CD14-positive monocyte (primary cell): ENCODE measurements around the gene SMURF1. TPM values are rescaled to one million over a fixed set of nuclear protein-coding genes. Genes with fewer than 3 reads are reported as not detected.

ENCODE experiments used
- DNase-seq, 3 donors: peaks; one replicate each; pipeline ENCODE4 v3.0.0-alpha.2; 2011 to 2022
- H2AFZ ChIP-seq: 2 replicates; pipeline ENCODE4 v1.6.0; 2012; ENCODE audit warnings: mild to moderate bottlenecking, low read depth, low read length, inconsistent platforms; ENCODE audit not compliant: insufficient read depth, poor library complexity, severe bottlenecking
- H3K27ac ChIP-seq, 2 donors: 1 replicate in 1 of 2; 2 replicates in 1 of 2; pipeline ENCODE4 v1.5.1; 2012 to 2013; ENCODE audit warnings: low read length in 2 of 2, control low read depth in 1 of 2, inconsistent platforms in 1 of 2, low read depth in 1 of 2, mild to moderate bottlenecking in 1 of 2
- H3K27me3 ChIP-seq, 2 donors: one replicate each; pipeline versions ENCODE4 v1.6.0 to v1.6.1; 2011 to 2013; ENCODE audit warnings: low read length in 2 of 2; ENCODE audit not compliant: control insufficient read depth in 2 of 2, insufficient read depth in 2 of 2
- H3K36me3 ChIP-seq, 2 donors: replicated peaks in 1 of 2; 1 replicate in 1 of 2; 2 replicates in 1 of 2; pipeline versions ENCODE4 v1.5.1 to v1.6.1; 2012 to 2013; ENCODE audit warnings: low read length in 2 of 2, control low read depth in 1 of 2, inconsistent platforms in 1 of 2, mild to moderate bottlenecking in 1 of 2; ENCODE audit not compliant: insufficient read depth in 2 of 2, control insufficient read depth in 1 of 2
- H3K4me1 ChIP-seq, 2 donors: 1 replicate in 1 of 2; 2 replicates in 1 of 2; pipeline versions ENCODE4 v1.5.1 to v1.6.1; 2012 to 2013; ENCODE audit warnings: low read length in 2 of 2, control low read depth in 1 of 2, inconsistent platforms in 1 of 2, mild to moderate bottlenecking in 1 of 2, moderate library complexity in 1 of 2; ENCODE audit not compliant: insufficient read depth in 2 of 2, control insufficient read depth in 1 of 2
- H3K4me2 ChIP-seq: replicated peaks from 2 replicates; pipeline ENCODE3; 2012; ENCODE audit warnings: low read length, moderate library complexity, mild to moderate bottlenecking; ENCODE audit not compliant: poor library complexity, severe bottlenecking; ENCODE audit errors: extremely low read depth
- H3K4me3 ChIP-seq, 3 experiments: fragments of 200-600 bp in 1 of 3; sonication (generic) in 1 of 3; replicated peaks in 1 of 3; 1 replicate in 2 of 3; 2 replicates in 1 of 3; pipeline ENCODE4 v1.5.1; 2011 to 2013; ENCODE audit warnings: low read length in 3 of 3, mild to moderate bottlenecking in 3 of 3, control low read depth in 2 of 3, low read depth in 2 of 3, inconsistent platforms in 1 of 3, moderate library complexity in 1 of 3
- H3K79me2 ChIP-seq: 2 replicates; pipeline ENCODE4 v1.6.0; 2012; ENCODE audit warnings: mild to moderate bottlenecking, control low read depth, inconsistent platforms, low read length, moderate library complexity; ENCODE audit not compliant: insufficient read depth
- H3K9ac ChIP-seq: 2 replicates; pipeline ENCODE4 v1.6.0; 2017; ENCODE audit warnings: low read length, mild to moderate bottlenecking; ENCODE audit not compliant: insufficient read depth, poor library complexity, severe bottlenecking
- H3K9me3 ChIP-seq, 2 donors: replicated peaks in 1 of 2; 1 replicate in 1 of 2; 2 replicates in 1 of 2; pipeline versions ENCODE4 v1.5.1 to v1.6.1; 2012 to 2013; ENCODE audit warnings: low read length in 2 of 2, control low read depth in 1 of 2; ENCODE audit not compliant: control insufficient read depth in 1 of 2, insufficient read depth in 1 of 2
- H4K20me1 ChIP-seq: 2 replicates; pipeline ENCODE4 v1.6.0; 2012; ENCODE audit warnings: mild to moderate bottlenecking, low read length, control low read depth, moderate library complexity; ENCODE audit not compliant: insufficient read depth
- H3K27ac Mint-ChIP-seq, 7 donors: one replicate each; pipeline ENCODE4 v1.8.0; 2020; ENCODE audit warnings: mild to moderate bottlenecking in 7 of 7, mixed read lengths in 7 of 7, moderate library complexity in 6 of 7, inconsistent platforms in 2 of 7
- H3K27me3 Mint-ChIP-seq, 3 donors: one replicate each; pipeline ENCODE4 v1.8.0; 2021 to 2022; ENCODE audit warnings: low read depth in 3 of 3, mild to moderate bottlenecking in 3 of 3, mixed read lengths in 3 of 3, moderate library complexity in 3 of 3, inconsistent platforms in 1 of 3
- H3K36me3 Mint-ChIP-seq, 2 donors: one replicate each; pipeline ENCODE4 v1.8.0; 2020; ENCODE audit warnings: mixed read lengths in 2 of 2, inconsistent platforms in 1 of 2, mild to moderate bottlenecking in 1 of 2
- H3K4me1 Mint-ChIP-seq: one replicate; pipeline ENCODE4 v1.8.0; 2020; ENCODE audit warnings: mild to moderate bottlenecking, mixed read lengths
- H3K4me3 Mint-ChIP-seq, 2 donors: one replicate each; pipeline ENCODE4 v1.8.0; 2020; ENCODE audit warnings: mild to moderate bottlenecking in 2 of 2, mixed read lengths in 2 of 2, moderate library complexity in 1 of 2
- H3K9me3 Mint-ChIP-seq, 7 donors: one replicate each; pipeline ENCODE4 v1.8.0; 2020 to 2022; ENCODE audit warnings: mixed read lengths in 7 of 7, mild to moderate bottlenecking in 6 of 7, moderate library complexity in 6 of 7, inconsistent platforms in 2 of 7
- WGBS: methylation state at CpG from one replicate; pipeline ENCODE4 v1.1.5; 2013; ENCODE audit warnings: missing lambda C conversion rate; ENCODE audit not compliant: insufficient coverage; 5-methylcytosine and 5-hydroxymethylcytosine counted together
- intact Hi-C, 2 donors: fragments of 100-400 bp; cut with micrococcal nuclease; formaldehyde crosslinking; loops; one replicate each; pipeline versions ENCODE4 v1.15.0 to v1.15.1; 2023
- polyA plus RNA-seq, 3 donors: library from polyadenylated mRNA; depleted of rRNA in 1 of 3; unstranded in 2 of 3; stranded (reverse) in 1 of 3; fragments of 300-500 nt in 2 of 3; fragments of >200 nt in 1 of 3; fragmentation: Illumina TruSeq in 2 of 3; gene quantifications; 1 replicate in 2 of 3; 2 replicates in 1 of 3; pipeline ENCODE4 v1.2.3, GENCODE V29; 2012 to 2021
- TF ChIP-seq, protein P1 (sequence below): fragments of 200-600 bp; IDR thresholded peaks from one replicate; pipeline ENCODE4 v1.8.0; 2022; ENCODE audit warnings: antibody characterized with exemption, mild to moderate bottlenecking

Gene SMURF1
- polyA plus RNA-seq, 3 donors: 0.48 to 15.8 (median 1.6) TPM

DNA sequence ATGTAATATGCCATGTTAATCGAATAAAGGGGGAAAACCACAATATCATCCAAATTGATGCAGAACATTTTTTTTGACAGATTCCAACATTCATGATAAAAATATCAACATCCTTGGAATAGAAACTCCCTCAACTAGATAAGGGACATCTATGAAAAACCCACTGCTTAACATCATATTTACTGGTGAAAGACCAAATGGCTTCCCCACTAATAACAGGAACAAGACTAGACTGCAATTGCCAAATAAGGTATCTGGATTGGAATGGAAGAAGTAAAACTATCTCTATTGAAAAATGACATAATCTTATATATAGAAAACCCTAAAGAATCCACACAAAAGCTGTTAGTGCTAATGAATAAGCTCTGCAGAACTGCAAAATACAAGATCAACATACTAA is 27.8 kb downstream of the SMURF1 start:
- Mint-ChIP-seq H3K9me3 (peaks cover 0 to 5% (median 2%) of the 10 kb centered on the region in 7 donors), H3K4me1 (peaks cover 68% of the 10 kb centered on the region), H3K27ac (no peak overlapping the region), H3K27me3 (no peaks in the 10 kb centered on the region), H3K4me3 (no peak overlapping the region), H3K36me3 (peaks cover 13 to 15% of the 10 kb centered on the region in 2 donors)
- peaks cover 93% of the 10 kb centered on the region for H4K20me1 ChIP-seq
- no peak overlapping the region for H3K27ac ChIP-seq
- H3K36me3 ChIP-seq: no peaks in the 10 kb centered on the region
- WGBS: 100% methylated on average over 1 of the region's 1 CpG
- H2AFZ ChIP-seq: no peak overlapping the region
- no peaks in the 10 kb centered on the region for H3K9me3 ChIP-seq
- H3K79me2 ChIP-seq: peaks cover 93% of the 10 kb centered on the region
- H3K27me3 ChIP-seq: no peaks in the 10 kb centered on the region
- peak in 1 of 3 donors; percentile 37 for DNase-seq
- TF ChIP-seq, protein P1, sequence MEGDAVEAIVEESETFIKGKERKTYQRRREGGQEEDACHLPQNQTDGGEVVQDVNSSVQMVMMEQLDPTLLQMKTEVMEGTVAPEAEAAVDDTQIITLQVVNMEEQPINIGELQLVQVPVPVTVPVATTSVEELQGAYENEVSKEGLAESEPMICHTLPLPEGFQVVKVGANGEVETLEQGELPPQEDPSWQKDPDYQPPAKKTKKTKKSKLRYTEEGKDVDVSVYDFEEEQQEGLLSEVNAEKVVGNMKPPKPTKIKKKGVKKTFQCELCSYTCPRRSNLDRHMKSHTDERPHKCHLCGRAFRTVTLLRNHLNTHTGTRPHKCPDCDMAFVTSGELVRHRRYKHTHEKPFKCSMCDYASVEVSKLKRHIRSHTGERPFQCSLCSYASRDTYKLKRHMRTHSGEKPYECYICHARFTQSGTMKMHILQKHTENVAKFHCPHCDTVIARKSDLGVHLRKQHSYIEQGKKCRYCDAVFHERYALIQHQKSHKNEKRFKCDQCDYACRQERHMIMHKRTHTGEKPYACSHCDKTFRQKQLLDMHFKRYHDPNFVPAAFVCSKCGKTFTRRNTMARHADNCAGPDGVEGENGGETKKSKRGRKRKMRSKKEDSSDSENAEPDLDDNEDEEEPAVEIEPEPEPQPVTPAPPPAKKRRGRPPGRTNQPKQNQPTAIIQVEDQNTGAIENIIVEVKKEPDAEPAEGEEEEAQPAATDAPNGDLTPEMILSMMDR: no peak
- H3K4me1 ChIP-seq: peaks cover 36 to 50% of the 10 kb centered on the region in 2 donors
- intact Hi-C loops: loop anchor here in 1 of 2 donors (10.0 kb wide), 1 partner anchor 49 kb away; no protein-coding TSS in a partner anchor
- no peak overlapping the region for H3K4me2 ChIP-seq
- H3K9ac ChIP-seq: no peak overlapping the region
- no peak overlapping the region for H3K4me3 ChIP-seq

GRCh38 chr7:99115379-99115778 is 28.5 kb downstream of the SMURF1 start:
- no peak for DNase-seq
- H3K27ac ChIP-seq: no peak overlapping the region
- H3K9me3 ChIP-seq: no peaks in the 10 kb centered on the region
- peaks cover 0 to 4% (median 2%) of the 10 kb centered on the region in 7 donors for H3K9me3 Mint-ChIP-seq
- H3K27ac Mint-ChIP-seq: no peak overlapping the region
- H3K4me3 ChIP-seq: no peak overlapping the region
- peaks cover 29 to 42% of the 10 kb centered on the region in 2 donors for H3K4me1 ChIP-seq
- TF ChIP-seq, protein P1: no peak
- H3K4me1 Mint-ChIP-seq: peaks cover 64% of the 10 kb centered on the region
- H3K79me2 ChIP-seq: peaks cover 98% of the 10 kb centered on the region
- intact Hi-C loops: loop anchor here in 1 of 2 donors (10.0 kb wide), 1 partner anchor 49 kb away; no protein-coding TSS in a partner anchor
- no peak overlapping the region for H3K4me2 ChIP-seq
- no peak overlapping the region for H2AFZ ChIP-seq
- no peak overlapping the region for H3K9ac ChIP-seq
- H3K4me3 Mint-ChIP-seq: no peak overlapping the region
- H4K20me1 ChIP-seq: peaks cover 93% of the 10 kb centered on the region
- no CpG with 5 or more reads among the region's 1 CpG for WGBS
- no peaks in the 10 kb centered on the region for H3K27me3 Mint-ChIP-seq
- H3K36me3 ChIP-seq: no peaks in the 10 kb centered on the region
- peaks cover 13 to 15% of the 10 kb centered on the region in 2 donors for H3K36me3 Mint-ChIP-seq
- H3K27me3 ChIP-seq: no peaks in the 10 kb centered on the region
